Lower lobe of right lung (tissue), 2 donors: ENCODE results near the gene C1orf21. TPM values are rescaled to one million over a fixed set of nuclear protein-coding genes. Genes with fewer than 3 reads are reported as not detected.

Experiments
- ATAC-seq, 2 donors: fragments of 200-7000 bp; cut with Tn5 transposase; one replicate each; pipeline ENCODE4 v1.9.1; 2020 to 2022; ENCODE audit warnings: mild to moderate bottlenecking in 2 of 2, moderate library complexity in 2 of 2
- DNase-seq: peaks from one replicate; pipeline ENCODE4 v3.0.0-alpha.2; 2020
- H3K27ac ChIP-seq: fragments of 200-600 bp; one replicate; pipeline ENCODE4 v1.8.0; 2022
- H3K27me3 ChIP-seq: fragments of 200-600 bp; one replicate; pipeline ENCODE4 v1.8.0; 2022; ENCODE audit warnings: low read depth
- H3K36me3 ChIP-seq: fragments of 200-600 bp; one replicate; pipeline ENCODE4 v1.8.0; 2022; ENCODE audit warnings: mild to moderate bottlenecking
- H3K4me1 ChIP-seq: fragments of 200-600 bp; one replicate; pipeline ENCODE4 v1.8.0; 2022
- H3K4me3 ChIP-seq: fragments of 200-600 bp; one replicate; pipeline ENCODE4 v1.8.0; 2022; ENCODE audit warnings: mild to moderate bottlenecking
- H3K9me3 ChIP-seq: fragments of 200-600 bp; one replicate; pipeline ENCODE4 v1.8.0; 2022
- CTCF ChIP-seq: fragments of 200-600 bp; IDR thresholded peaks from one replicate; pipeline ENCODE4 v1.8.0; 2022; ENCODE audit warnings: antibody characterized with exemption, mild to moderate bottlenecking
- intact Hi-C: fragments of 100-400 bp; cut with DNase I; formaldehyde crosslinking; loops from one replicate; pipeline ENCODE4 v1.11.0; 2022
- total RNA-seq: library from RNA; stranded (reverse); fragmentation: NEBNext Ultra II Directional; extraction: Animal tissue kit (Norgen Biotek cat#: 25700); gene quantifications from one replicate; pipeline ENCODE4 v1.2.1, GENCODE V29; 2021
- donor health status: DM: no; HTN: yes; CAD: no; lungs with severe emphysema.

The C1orf21 gene
- total RNA-seq, 1 donor from 2014 or later, result 70.8 TPM

GRCh38 chr1:184426278-184426674 lies 39.4 kb downstream of the C1orf21 start:
- Histone ChIP-seq H3K4me3 (no peak overlapping the region), H3K9me3 (no peaks in the 10 kb centered on the region), H3K27ac (no peak overlapping the region), H3K27me3 (no peaks in the 10 kb centered on the region), H3K36me3 (no peaks in the 10 kb centered on the region), H3K4me1 (peaks cover 63% of the 10 kb centered on the region)
- intact Hi-C loops, result no loop called here
- DNase-seq (no peak), ATAC-seq (no peak)
- no peak for TF ChIP-seq CTCF

GRCh38 chr1:184427722-184428121 lies 40.9 kb downstream of the C1orf21 start:
- H3K27me3 ChIP-seq, result no peaks in the 10 kb centered on the region
- H3K4me3 ChIP-seq, result no peak overlapping the region
- peak; percentile 86 to 92 for ATAC-seq
- peaks cover 51% of the 10 kb centered on the region for H3K4me1 ChIP-seq
- intact Hi-C loops, result no loop called here
- no peak overlapping the region for H3K27ac ChIP-seq
- TF ChIP-seq CTCF, result no peak
- H3K9me3 ChIP-seq, result no peaks in the 10 kb centered on the region
- DNase-seq, result no peak
- no peaks in the 10 kb centered on the region for H3K36me3 ChIP-seq

GRCh38 chr1:184428604-184429003 lies 41.8 kb downstream of the C1orf21 start:
- Histone ChIP-seq H3K4me3 (no peak overlapping the region), H3K27me3 (no peaks in the 10 kb centered on the region), H3K36me3 (no peaks in the 10 kb centered on the region), H3K27ac (no peak overlapping the region), H3K9me3 (no peaks in the 10 kb centered on the region), H3K4me1 (peaks cover 51% of the 10 kb centered on the region)
- intact Hi-C loops, result no loop called here
- no peak for ATAC-seq
- no peak for DNase-seq
- TF ChIP-seq CTCF, result no peak

DNA sequence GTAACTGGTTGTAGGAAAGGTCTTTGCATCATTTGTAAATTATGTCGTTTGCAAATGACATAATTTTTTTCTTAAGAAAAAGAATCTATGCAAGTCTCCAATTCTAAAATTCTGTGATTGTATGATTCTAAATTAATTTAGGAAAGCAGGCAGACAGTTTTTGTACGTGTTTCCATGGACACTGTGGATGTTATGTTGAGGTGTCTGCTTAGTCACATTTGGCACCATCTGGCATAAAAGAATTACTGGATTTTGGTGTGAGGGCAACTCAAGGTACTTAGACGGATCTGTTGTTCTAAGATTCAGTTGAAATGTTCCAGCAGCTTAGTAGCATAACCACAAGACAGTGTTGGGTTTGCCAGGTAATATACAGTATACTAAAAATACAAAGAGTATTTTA lies 42.5 kb downstream of the C1orf21 start:
- Histone ChIP-seq H3K27ac (no peak overlapping the region), H3K9me3 (no peaks in the 10 kb centered on the region), H3K4me3 (no peak overlapping the region), H3K27me3 (no peaks in the 10 kb centered on the region), H3K4me1 (peaks cover 53% of the 10 kb centered on the region), H3K36me3 (no peaks in the 10 kb centered on the region)
- no peak for DNase-seq
- no peak for ATAC-seq
- intact Hi-C loops, result no loop called here
- no peak for TF ChIP-seq CTCF

GRCh38 chr1:184433956-184434502 lies 47.2 kb downstream of the C1orf21 start:
- Histone ChIP-seq H3K4me3 (no peak overlapping the region), H3K27me3 (no peaks in the 10 kb centered on the region), H3K4me1 (peaks cover 17% of the 10 kb centered on the region), H3K9me3 (no peaks in the 10 kb centered on the region), H3K36me3 (no peaks in the 10 kb centered on the region), H3K27ac (no peak overlapping the region)
- ATAC-seq (peak in 1 of 2 donors; percentile 65), DNase-seq (no peak)
- TF ChIP-seq CTCF, result no peak
- intact Hi-C loops, result no loop called here

DNA sequence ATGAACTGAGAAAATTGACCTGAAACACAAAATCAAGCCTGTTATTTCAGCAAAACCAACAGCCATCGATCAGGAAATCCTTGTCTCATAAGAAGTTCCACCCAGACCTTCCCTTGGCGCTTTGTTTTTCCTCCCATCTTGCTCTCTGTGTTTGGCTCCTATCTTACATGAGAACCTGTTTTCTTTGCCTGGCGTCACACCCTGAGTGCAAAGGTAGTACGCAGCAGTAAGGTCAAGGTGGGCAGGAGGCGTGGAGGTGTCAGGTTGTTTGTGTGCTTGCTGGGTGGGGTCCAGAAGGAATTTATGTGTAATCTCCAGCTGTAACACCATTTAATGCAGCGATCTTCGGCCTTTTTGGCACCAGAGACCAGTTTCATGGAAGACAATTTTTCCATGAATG lies 50.5 kb downstream of the C1orf21 start:
- ATAC-seq, result no peak
- Histone ChIP-seq H3K36me3 (no peaks in the 10 kb centered on the region), H3K27ac (no peak overlapping the region), H3K27me3 (no peaks in the 10 kb centered on the region), H3K4me3 (no peak overlapping the region), H3K4me1 (peaks cover 17% of the 10 kb centered on the region), H3K9me3 (no peaks in the 10 kb centered on the region)
- intact Hi-C loops, result no loop called here
- no peak for TF ChIP-seq CTCF
- no peak for DNase-seq
